Aorta (tissue), 5 donors: ENCODE results near the gene RASL12. TPM values are rescaled to one million over a fixed set of nuclear protein-coding genes. Genes with fewer than 3 reads are reported as not detected.
"Not testable (repeated sequence)": the region's sequence is repeated elsewhere in the genome, so short reads cannot be mapped to it uniquely, and the experiment has no call there.

Experiments used
- ATAC-seq: fragments of 200-7000 bp; cut with Tn5 transposase; one replicate; pipeline ENCODE4 v1.9.1; 2022; ENCODE audit warnings: moderate library complexity; ENCODE audit not compliant: low FRiP score
- DNase-seq, 2 donors: peaks; one replicate each; pipeline ENCODE4 v3.0.0-alpha.2; 2020
- H3K27ac ChIP-seq, 2 donors: one replicate each; pipeline ENCODE4 v1.5.1; 2013; ENCODE audit warnings: low read length in 2 of 2, mild to moderate bottlenecking in 2 of 2, moderate library complexity in 2 of 2, control low read depth in 1 of 2, inconsistent platforms in 1 of 2, low read depth in 1 of 2
- H3K27me3 ChIP-seq, 2 donors: one replicate each; pipeline ENCODE4 v1.6.1; 2013; ENCODE audit warnings: control low read depth in 1 of 2, low read length in 1 of 2, mild to moderate bottlenecking in 1 of 2, moderate library complexity in 1 of 2; ENCODE audit not compliant: insufficient read depth in 2 of 2, control insufficient read depth in 1 of 2
- H3K36me3 ChIP-seq, 2 donors: one replicate each; pipeline ENCODE4 v1.6.1; 2013; ENCODE audit warnings: control low read depth in 1 of 2, low read length in 1 of 2, mild to moderate bottlenecking in 1 of 2; ENCODE audit not compliant: insufficient read depth in 2 of 2, control insufficient read depth in 1 of 2
- H3K4me1 ChIP-seq, 2 donors: one replicate each; pipeline ENCODE4 v1.6.1; 2013; ENCODE audit warnings: low read length in 2 of 2, control low read depth in 1 of 2, mild to moderate bottlenecking in 1 of 2, moderate library complexity in 1 of 2; ENCODE audit not compliant: insufficient read depth in 2 of 2, control insufficient read depth in 1 of 2
- H3K4me3 ChIP-seq, 2 donors: one replicate each; pipeline ENCODE4 v1.5.1; 2013; ENCODE audit warnings: low read length in 2 of 2, control low read depth in 1 of 2, mild to moderate bottlenecking in 1 of 2
- H3K9me3 ChIP-seq: one replicate; pipeline ENCODE4 v1.6.1; 2013; ENCODE audit warnings: mild to moderate bottlenecking, low read length; ENCODE audit not compliant: control insufficient read depth
- WGBS, 2 donors: extraction: QIAGEN DNeasy Blood & Tissue Kit; methylation state at CpG; one replicate each; pipeline ENCODE4 v1.1.7; 2013; 5-methylcytosine and 5-hydroxymethylcytosine counted together
- intact Hi-C, 2 donors: fragments of 100-400 bp; cut with DNase I; formaldehyde crosslinking; loops; one replicate each; pipeline versions ENCODE4 v1.14.2 to v1.15.0; 2022
- polyA plus RNA-seq, 2 donors: library from polyadenylated mRNA; stranded (reverse); fragments of 200-250 nt; gene quantifications; one replicate each; pipeline ENCODE4 v1.2.3, GENCODE V29; 2013
- total RNA-seq, 2 donors: library from RNA; stranded (reverse); fragmentation: NEBNext Ultra II Directional; extraction: Animal tissue kit (Norgen Biotek cat#: 25700); gene quantifications; one replicate each; pipeline ENCODE4 v1.2.1, GENCODE V29; 2021
- donor health status: healthy with polysubstance abuse.
- donor health status: Bipolar disorder and iron deficiency.
- donor health status: DM: no; HTN: no; CAD: no.
- donor health status: DM: no; HTN: no; CAD: no.
- donor health status: DM: yes; HTN: yes; CAD: no.

RASL12 gene
- total and polyA plus RNA-seq, 4 donors, result 51.3 to 171 (median 84.5) TPM

- H3K4me1 ChIP-seq, result peaks cover 0 to 5% of the 10 kb centered on the region in 2 donors
- WGBS, 2 donors, result 60 to 70% methylated on average over 5 of the region's 5 CpGs
- intact Hi-C loops, result no loop called here
- H3K27ac ChIP-seq, result peak overlapping the region; percentile 2 to 62
- no peaks in the 10 kb centered on the region for H3K9me3 ChIP-seq
- H3K4me3 ChIP-seq, result no peak overlapping the region
- DNase-seq (no peak), ATAC-seq (no peak)
- H3K27me3 ChIP-seq, result no peaks in the 10 kb centered on the region
- H3K36me3 ChIP-seq, result no peaks in the 10 kb centered on the region
Observed at GRCh38 chr15:65081758-65082157, 14.0 kb upstream of the RASL12 start.

GRCh38 chr15:65081270-65081669 lies 13.5 kb upstream of the RASL12 start:
- intact Hi-C loops, result no loop called here
- Histone ChIP-seq H3K36me3 (no peaks in the 10 kb centered on the region), H3K4me1 (peaks cover 0 to 4% of the 10 kb centered on the region in 2 donors), H3K4me3 (no peak overlapping the region), H3K27me3 (no peaks in the 10 kb centered on the region), H3K27ac (peak overlapping the region; percentile 2 to 62), H3K9me3 (no peaks in the 10 kb centered on the region)
- WGBS, 2 donors, result 13 to 21% methylated on average over 6 of the region's 6 CpGs
- no peak for DNase-seq
- no peak for ATAC-seq

- no peaks in the 10 kb centered on the region for H3K27me3 ChIP-seq
- DNase-seq (no peak), ATAC-seq (no peak)
- H3K27ac ChIP-seq, result no peak overlapping the region
- H3K9me3 ChIP-seq, result no peaks in the 10 kb centered on the region
- H3K36me3 ChIP-seq, result no peaks in the 10 kb centered on the region
- 86 to 89% methylated on average over 5 of the region's 5 CpGs for WGBS, 2 donors
- intact Hi-C loops, result no loop called here
- no peak overlapping the region for H3K4me3 ChIP-seq
- no peaks in the 10 kb centered on the region for H3K4me1 ChIP-seq
Observed at GRCh38 chr15:65079580-65079979, 11.8 kb upstream of the RASL12 start.

GRCh38 chr15:65077981-65078352 lies 10.2 kb upstream of the RASL12 start:
- 31 to 33% methylated on average over 24 of the region's 24 CpGs for WGBS, 2 donors
- Histone ChIP-seq H3K27ac (no peak overlapping the region), H3K9me3 (no peaks in the 10 kb centered on the region), H3K36me3 (no peaks in the 10 kb centered on the region), H3K4me3 (no peak overlapping the region), H3K27me3 (no peaks in the 10 kb centered on the region), H3K4me1 (no peaks in the 10 kb centered on the region)
- DNase-seq (peak; percentile 80 to 90), ATAC-seq (peak; percentile 75)
- intact Hi-C loops, result no loop called here

- Histone ChIP-seq H3K27ac (no peak overlapping the region), H3K4me3 (no peak overlapping the region)
- intact Hi-C loops, result no loop called here
Observed at GRCh38 chr15:65077291-65077980, 9.6 kb upstream of the RASL12 start.

GRCh38 chr15:65076486-65077290 lies 8.9 kb upstream of the RASL12 start, which contains the start of gene KBTBD13:
Gene KBTBD13, plus strand, starts transcription at chr15:65076746. Its CDS starts 70 bp downstream, at chr15:65076816.
- peak within 1 kb of the TSS in 1 of 2 donors; percentile 46 for H3K27ac ChIP-seq
- ATAC-seq, result peak; percentile 59

More at GRCh38 chr15:65077291-65077980, 9.6 kb upstream of the RASL12 start:
- DNase-seq (no peak), ATAC-seq (peak; percentile 33)
- 56 to 63% methylated on average over 85 of the region's 85 CpGs for WGBS, 2 donors
- Histone ChIP-seq H3K27me3 (no peaks in the 10 kb centered on the region), H3K4me1 (no peaks in the 10 kb centered on the region), H3K36me3 (no peaks in the 10 kb centered on the region), H3K9me3 (no peaks in the 10 kb centered on the region)

GRCh38 chr15:65075607-65076395 lies 8.0 kb upstream of the RASL12 start:
- intact Hi-C loops, H3K4me3 ChIP-seq, H3K9me3 ChIP-seq, ATAC-seq, H3K27me3 ChIP-seq, H3K4me1 ChIP-seq, DNase-seq, H3K36me3 ChIP-seq: not testable (repeated sequence)
- WGBS, 2 donors, result 26 to 32% methylated on average over 12 of the region's 12 CpGs
- H3K27ac ChIP-seq, result peak overlapping the region in 1 of 2 donors; percentile 46

More at GRCh38 chr15:65076486-65077290, 8.9 kb upstream of the RASL12 start, which contains the start of gene KBTBD13:
- no peaks in the 10 kb centered on the region for H3K27me3 ChIP-seq
- H3K36me3 ChIP-seq, result no peaks in the 10 kb centered on the region
- H3K4me3 ChIP-seq, result no peak within 1 kb of the TSS
- DNase-seq, result no peak
- H3K4me1 ChIP-seq, result no peaks in the 10 kb centered on the region
- H3K9me3 ChIP-seq, result no peaks in the 10 kb centered on the region
- intact Hi-C loops, result no loop called here
- WGBS, 2 donors, result 63 to 68% methylated on average over 72 to 73 of the region's 73 CpGs

GRCh38 chr15:65074946-65075345 lies 7.2 kb upstream of the RASL12 start:
- intact Hi-C loops, result not testable (repeated sequence)

More at GRCh38 chr15:65074946-65075345, 7.2 kb upstream of the RASL12 start:
- not testable (repeated sequence) for H3K27me3 ChIP-seq, H3K36me3 ChIP-seq, DNase-seq, H3K9me3 ChIP-seq, H3K4me3 ChIP-seq, H3K27ac ChIP-seq, H3K4me1 ChIP-seq, ATAC-seq
- WGBS, 2 donors, result 95 to 96% methylated on average over 10 to 20 of the region's 22 CpGs
